Spleen (tissue), 7 donors: ENCODE measurements around the gene ZNF747.

Source experiments
- CTCF ChIP-seq, 11 experiments: fragments of 200-600 bp in 7 of 11; fragments of 450-650 bp in 4 of 11; sonication (generic) in 4 of 11; IDR thresholded peaks in 8 of 11; conservative IDR thresholded peaks in 3 of 11; 1 replicate in 7 of 11; 2 replicates in 4 of 11; pipeline versions ENCODE4 v1.4.0 to v1.8.0; 2016 to 2021; ENCODE audit warnings: antibody characterized with exemption in 11 of 11, inconsistent platforms in 4 of 11, mild to moderate bottlenecking in 1 of 11
- POLR2A ChIP-seq, 3 donors: fragments of 450-650 bp; IDR thresholded peaks; one replicate each; pipeline ENCODE4 v1.5.1; 2017; ENCODE audit warnings: antibody characterized with exemption in 3 of 3, mild to moderate bottlenecking in 1 of 3
- POLR2AphosphoS5 ChIP-seq, 3 donors: sonication (generic); formaldehyde crosslinking; IDR thresholded peaks; one replicate each; pipeline ENCODE4 v1.5.1; 2017; ENCODE audit warnings: antibody characterized with exemption in 3 of 3
- donor health status: DM: no; HTN: no; CAD: no; lungs with moderate emphysema.
- donor health status: DM: no; HTN: no; CAD: no.
- donor health status: DM: no; HTN: no; CAD: no.

GRCh38 chr16:30555315-30556124, 20.9 kb upstream of the ZNF747 start:
- TF ChIP-seq CTCF (IDR thresholded peaks at IDR 0.05 in 8 of 11, conservative IDR thresholded peaks at IDR 0.05 in 3 of 11), result no peak
- TF ChIP-seq POLR2A (IDR thresholded peaks at IDR 0.05), result no peak
- peak in 2 of 3 donors; percentile 13 to 34 for TF ChIP-seq POLR2AphosphoS5 (IDR thresholded peaks at IDR 0.05)
